ENCODE results near the gene CYP11A1.

- TF ChIP-seq EZH2 (IDR thresholded peaks at IDR 0.05; ENCODE audit: borderline replicate concordance, insufficient read depth, low read depth, low read length, poor library complexity, severe bottlenecking) = no peak
- no peak for TF ChIP-seq CTCF (IDR thresholded peaks at IDR 0.05)
These were observed 77.8 kb downstream of the CYP11A1 start for GRCh38 chr15:74289671-74290070.

All from B cell (primary cell).